Femur (tissue), 1 donor: Measurements from ENCODE around the gene PRRX1.
A peak's percentile ranks its signal among the peaks of the same experiment; 100 is the strongest.

Experiments used
- DNase-seq: peaks from one replicate; pipeline ENCODE4 v3.0.0-alpha.2; 2017

The PRRX1 gene

DNA sequence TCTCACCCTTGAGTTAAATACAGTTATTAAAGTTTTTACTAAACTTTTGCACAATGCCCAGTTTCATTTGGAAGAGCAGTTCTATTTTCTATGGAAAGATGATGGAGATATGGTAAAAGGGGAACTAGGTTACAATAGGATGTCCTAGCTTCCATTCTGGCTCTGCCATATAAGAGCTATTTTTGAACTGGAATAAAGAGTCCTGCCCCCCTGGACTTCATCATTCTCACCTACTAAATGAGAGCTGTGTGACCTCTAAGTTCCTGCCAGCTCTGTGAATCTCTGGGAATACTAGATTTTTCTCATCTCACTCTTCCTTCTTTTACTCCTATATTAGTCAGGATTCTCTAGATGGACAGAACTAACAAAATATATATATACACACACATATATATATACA lies 106.3 kb downstream of the PRRX1 start:
- no peak for DNase-seq

GRCh38 chr1:170776252-170776651 lies 112.3 kb downstream of the PRRX1 start:
- no peak for DNase-seq

- DNase-seq, result peak; percentile 68
These were observed 112.8 kb downstream of the PRRX1 start for GRCh38 chr1:170776777-170777176.
